ENCODE measurements around the gene KCTD21.

Gene KCTD21

DNA sequence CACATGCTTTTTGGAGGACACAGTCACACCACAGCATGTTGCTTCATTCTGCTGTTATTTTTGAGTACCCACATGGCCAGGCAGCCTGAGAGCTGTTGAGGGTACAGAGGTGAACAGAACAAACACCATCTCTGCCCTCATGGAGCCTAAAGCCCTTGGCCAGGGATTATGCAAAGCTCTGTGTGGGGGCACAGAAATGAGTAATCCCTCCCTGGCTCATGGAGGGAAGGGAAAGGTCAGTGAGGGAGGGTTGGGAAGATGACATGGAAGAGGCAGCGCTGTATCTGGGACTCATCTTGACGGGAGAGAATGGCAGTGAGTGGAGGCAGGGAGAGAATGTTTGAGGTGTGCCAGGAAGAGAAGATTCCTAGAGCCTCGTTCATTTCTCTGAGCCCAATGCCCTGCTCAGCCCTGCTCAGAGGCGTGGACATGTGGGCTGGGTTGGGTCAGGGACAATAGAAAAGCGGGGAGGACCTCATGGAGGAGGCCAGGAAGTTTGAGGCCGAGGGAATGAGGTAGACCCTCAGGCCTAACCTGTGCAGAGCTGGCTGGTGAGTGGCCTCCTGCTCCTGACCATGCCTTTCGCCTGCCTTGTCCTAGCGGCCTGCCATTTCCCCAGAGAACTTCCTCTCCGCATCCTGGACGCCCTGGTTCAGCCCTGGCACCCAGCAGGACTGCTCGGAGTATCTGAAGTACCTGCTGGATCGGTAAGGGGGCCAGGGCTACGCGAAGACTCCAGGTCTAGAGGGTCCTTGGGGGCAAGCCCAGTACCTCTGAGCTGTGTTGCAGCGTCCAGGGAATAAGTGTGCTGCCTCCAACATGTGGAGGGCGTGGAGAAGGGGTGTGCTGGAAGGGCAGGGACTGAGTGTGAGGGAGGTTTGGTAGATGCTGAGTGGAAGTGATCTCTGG, 20.1 kb upstream of the KCTD21 start:
- TF ChIP-seq, protein P1, sequence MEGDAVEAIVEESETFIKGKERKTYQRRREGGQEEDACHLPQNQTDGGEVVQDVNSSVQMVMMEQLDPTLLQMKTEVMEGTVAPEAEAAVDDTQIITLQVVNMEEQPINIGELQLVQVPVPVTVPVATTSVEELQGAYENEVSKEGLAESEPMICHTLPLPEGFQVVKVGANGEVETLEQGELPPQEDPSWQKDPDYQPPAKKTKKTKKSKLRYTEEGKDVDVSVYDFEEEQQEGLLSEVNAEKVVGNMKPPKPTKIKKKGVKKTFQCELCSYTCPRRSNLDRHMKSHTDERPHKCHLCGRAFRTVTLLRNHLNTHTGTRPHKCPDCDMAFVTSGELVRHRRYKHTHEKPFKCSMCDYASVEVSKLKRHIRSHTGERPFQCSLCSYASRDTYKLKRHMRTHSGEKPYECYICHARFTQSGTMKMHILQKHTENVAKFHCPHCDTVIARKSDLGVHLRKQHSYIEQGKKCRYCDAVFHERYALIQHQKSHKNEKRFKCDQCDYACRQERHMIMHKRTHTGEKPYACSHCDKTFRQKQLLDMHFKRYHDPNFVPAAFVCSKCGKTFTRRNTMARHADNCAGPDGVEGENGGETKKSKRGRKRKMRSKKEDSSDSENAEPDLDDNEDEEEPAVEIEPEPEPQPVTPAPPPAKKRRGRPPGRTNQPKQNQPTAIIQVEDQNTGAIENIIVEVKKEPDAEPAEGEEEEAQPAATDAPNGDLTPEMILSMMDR (IDR thresholded peaks at IDR 0.05; ENCODE audit: insufficient read depth, low read length, missing control alignments): no peak
- no peak for DNase-seq (ENCODE audit: low read depth, low spot score)
- ChIA-PET POLR2A (no interaction called here), CTCF (interaction anchor here (1.3 kb wide), 1 partner anchor 161 kb away, joined by 4 read pairs; no protein-coding TSS in a partner anchor)
- no peak overlapping the region for H3K4me3 ChIP-seq (ENCODE audit: low read depth, low read length)

DNA sequence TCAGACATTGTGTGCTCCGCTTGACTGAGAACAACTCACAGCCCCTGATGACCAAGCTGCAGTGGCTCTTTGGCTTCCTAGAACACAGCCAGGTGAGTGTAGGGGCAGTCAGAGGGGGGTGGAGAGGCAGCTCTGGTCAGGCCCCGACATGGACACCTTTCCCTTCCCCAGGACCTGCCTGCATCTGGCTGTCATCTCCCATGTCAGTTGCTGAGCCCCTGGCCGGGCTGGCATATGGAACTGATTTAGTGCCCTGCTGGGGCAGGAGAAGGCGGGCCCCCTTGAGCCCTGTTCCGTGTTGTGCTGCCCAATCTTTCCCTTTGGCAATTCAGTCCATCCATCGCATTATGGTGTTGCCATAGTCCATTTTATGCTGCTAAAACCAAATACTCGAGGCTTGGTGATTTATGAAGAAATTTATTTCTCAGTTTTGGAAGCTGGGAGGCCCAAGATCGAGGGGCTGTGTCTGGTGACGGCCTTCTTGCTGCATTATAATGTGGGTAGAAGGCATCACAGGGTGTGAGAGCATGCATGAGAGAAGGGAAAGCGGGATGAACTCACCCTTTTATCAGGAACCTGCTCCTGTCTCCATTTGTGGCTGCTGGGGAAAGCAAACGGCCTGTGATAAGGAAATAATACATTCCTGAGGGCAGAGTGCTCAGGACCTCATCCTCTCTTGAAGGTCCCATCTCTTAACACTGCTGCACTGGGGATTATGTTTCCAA, 19.3 kb upstream of the KCTD21 start:
- ChIA-PET CTCF (interaction anchor here (1.0 to 1.1 kb wide), 2 partner anchors 14 to 20 kb away, joined by 3 read pairs; no protein-coding TSS in a partner anchor), POLR2A (no interaction called here)
- TF ChIP-seq, protein P1 (IDR thresholded peaks at IDR 0.05; ENCODE audit: insufficient read depth, low read length, missing control alignments): no peak

DNA sequence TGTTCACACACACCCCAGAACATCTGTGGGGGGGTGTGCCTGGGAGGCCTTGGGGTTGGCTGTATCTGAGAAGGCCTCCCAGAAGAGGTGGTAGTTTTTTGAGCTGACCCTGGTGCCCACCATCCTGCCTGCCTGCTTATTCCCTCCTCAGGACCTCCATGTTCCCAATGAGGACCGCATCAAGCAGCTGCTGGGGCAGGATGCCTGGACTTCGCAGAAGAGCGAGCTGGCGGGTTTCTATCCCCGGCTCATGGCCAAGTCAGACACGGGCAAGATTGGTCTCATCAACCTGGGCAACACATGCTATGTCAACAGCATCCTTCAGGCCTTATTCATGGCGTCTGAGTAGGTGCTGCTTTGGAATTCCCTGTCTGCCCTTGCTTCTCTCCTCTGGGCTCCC, 17.3 kb upstream of the KCTD21 start:
- no peak overlapping the region for H3K4me3 ChIP-seq (ENCODE audit: low read depth, low read length)
- DNase-seq (ENCODE audit: low read depth, low spot score): no peak
- POLR2A ChIA-PET: interaction anchor here (1.1 kb wide), 1 partner anchor 41 kb away, joined by 3 read pairs; no protein-coding TSS in a partner anchor
- TF ChIP-seq, protein P1 (IDR thresholded peaks at IDR 0.05; ENCODE audit: insufficient read depth, low read length, missing control alignments): no peak
- CTCF ChIA-PET: interaction anchor here (1.7 kb wide), 1 partner anchor 359 kb away, joined by 6 read pairs; no protein-coding TSS in a partner anchor

More for the DNA sequence above, 19.3 kb upstream of the KCTD21 start:
- H3K4me3 ChIP-seq (ENCODE audit: low read depth, low read length): no peak overlapping the region
- no peak for DNase-seq (ENCODE audit: low read depth, low spot score)

DNA sequence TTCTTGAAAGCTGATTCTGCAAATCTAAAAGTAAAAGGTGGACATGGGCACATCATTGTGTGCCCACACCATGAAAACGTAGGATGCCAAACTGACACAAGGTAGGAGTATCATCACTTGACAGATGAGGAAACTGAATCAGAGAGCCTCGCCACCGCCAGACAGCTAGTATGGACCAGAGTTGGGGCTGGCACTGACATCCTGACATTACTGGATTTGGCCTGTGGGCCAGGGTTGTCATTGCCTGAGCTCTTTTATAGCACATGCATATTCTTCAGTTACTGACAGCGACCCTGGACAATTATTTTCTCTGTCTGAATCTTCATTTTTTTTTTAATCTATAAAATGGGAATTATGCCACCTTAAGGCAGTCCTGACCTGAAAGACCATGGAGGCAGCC, 16.8 kb upstream of the KCTD21 start:
- H3K4me3 ChIP-seq (ENCODE audit: low read depth, low read length): no peak overlapping the region
- DNase-seq (ENCODE audit: low read depth, low spot score): no peak
- POLR2A ChIA-PET: interaction anchor here (1.1 kb wide), 1 partner anchor 41 kb away, joined by 3 read pairs; no protein-coding TSS in a partner anchor
- CTCF ChIA-PET: interaction anchor here (1.7 kb wide), 1 partner anchor 359 kb away, joined by 6 read pairs; no protein-coding TSS in a partner anchor
- TF ChIP-seq, protein P1 (IDR thresholded peaks at IDR 0.05; ENCODE audit: insufficient read depth, low read length, missing control alignments): no peak

DNA sequence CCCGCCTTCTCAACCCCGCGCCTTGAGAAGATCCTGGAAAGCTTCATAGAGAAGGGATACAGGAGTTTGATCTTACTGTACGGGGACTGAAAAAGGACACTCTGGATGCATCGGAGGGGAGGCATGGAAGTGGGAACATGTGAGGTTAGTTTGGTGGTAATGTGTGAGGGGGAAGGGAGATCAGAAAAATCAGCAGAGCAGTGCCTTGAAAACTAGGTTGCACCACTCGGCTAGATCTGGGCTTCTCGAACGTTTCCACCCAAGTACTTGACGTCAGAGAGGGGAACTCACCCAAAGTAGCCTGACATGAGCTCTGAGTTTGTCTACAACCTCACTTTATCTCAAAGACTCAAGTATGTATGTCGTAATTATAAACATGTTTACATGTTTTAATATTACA, 14.8 kb upstream of the KCTD21 start:
- H3K4me3 ChIP-seq (ENCODE audit: low read depth, low read length): no peak overlapping the region
- ChIA-PET CTCF (no interaction called here), POLR2A (no interaction called here)
- no peak for DNase-seq (ENCODE audit: low read depth, low spot score)
- TF ChIP-seq, protein P1 (IDR thresholded peaks at IDR 0.05; ENCODE audit: insufficient read depth, low read length, missing control alignments): no peak

Data from AG04449 (cell line).